ENCODE results near the gene CCZ1B.
"Not testable (repeated sequence)": the region's sequence is repeated elsewhere in the genome, so short reads cannot be mapped to it uniquely, and the experiment has no call there.

- not testable (repeated sequence) for TF ChIP-seq CTCF (conservative IDR thresholded peaks at IDR 0.05; ENCODE audit: low read length); EZH2phosphoT487 (IDR thresholded peaks at IDR 0.05; ENCODE audit: borderline replicate concordance, low read depth, low read length)
Observed at GRCh38 chr7:6797218-6797617, 28.9 kb downstream of the CCZ1B start.

Data from OCI-LY7 (cell line).